GM18517 (cell line): ENCODE data around the gene PTPRT.

ENCODE experiments used
- ATAC-seq: cut with Tn5 transposase; IDR thresholded peaks from one replicate; pipeline ENCODE4 v1.9.1; 2021; ENCODE audit warnings: mild to moderate bottlenecking, moderate library complexity; ENCODE audit not compliant: unreplicated experiment

Gene PTPRT

GRCh38 chr20:43028470-43028869 is 161.2 kb downstream of the PTPRT start:
- no peak for ATAC-seq

- no peak for ATAC-seq
Measured at GRCh38 chr20:43023836-43024235, 165.9 kb downstream of the PTPRT start.

GRCh38 chr20:43022568-43022967 is 167.1 kb downstream of the PTPRT start:
- no peak for ATAC-seq

- ATAC-seq, result no peak
Measured at GRCh38 chr20:43022081-43022480, 167.6 kb downstream of the PTPRT start.

GRCh38 chr20:43017241-43018030 is 172.3 kb downstream of the PTPRT start:
- ATAC-seq, result no peak

- ATAC-seq, result no peak
Measured at GRCh38 chr20:43016257-43016656, 173.4 kb downstream of the PTPRT start.

GRCh38 chr20:43015566-43015965 is 174.1 kb downstream of the PTPRT start:
- ATAC-seq, result no peak

- ATAC-seq, result no peak
Measured at GRCh38 chr20:43014206-43014605, 175.5 kb downstream of the PTPRT start.

GRCh38 chr20:43011491-43011890 is 178.2 kb downstream of the PTPRT start:
- ATAC-seq, result no peak

- no peak for ATAC-seq
Measured at GRCh38 chr20:43009532-43009931, 180.2 kb downstream of the PTPRT start.

GRCh38 chr20:43007525-43007924 is 182.2 kb downstream of the PTPRT start:
- ATAC-seq, result no peak

GRCh38 chr20:43006651-43007375 is 182.9 kb downstream of the PTPRT start:
- ATAC-seq, result no peak

- no peak for ATAC-seq
Measured at GRCh38 chr20:43003318-43003944, 186.3 kb downstream of the PTPRT start.

GRCh38 chr20:42996141-42996540 is 193.6 kb downstream of the PTPRT start:
- no peak for ATAC-seq

- ATAC-seq, result no peak
Measured at GRCh38 chr20:42988319-42988718, 201.4 kb downstream of the PTPRT start.

GRCh38 chr20:42987376-42988114 is 202.2 kb downstream of the PTPRT start:
- ATAC-seq, result no peak

GRCh38 chr20:42986143-42986773 is 203.4 kb downstream of the PTPRT start:
- ATAC-seq, result no peak

- no peak for ATAC-seq
Measured at GRCh38 chr20:42985628-42986027, 204.1 kb downstream of the PTPRT start.

GRCh38 chr20:42982218-42982617 is 207.5 kb downstream of the PTPRT start:
- ATAC-seq, result no peak

GRCh38 chr20:42981253-42981652 is 208.5 kb downstream of the PTPRT start:
- ATAC-seq, result no peak

GRCh38 chr20:42979720-42980119 is 210.0 kb downstream of the PTPRT start:
- ATAC-seq, result no peak
